Left lung (tissue), 10 donors: ENCODE measurements around the gene ST7L. TPM values are rescaled to one million over a fixed set of nuclear protein-coding genes. Genes with fewer than 3 reads are reported as not detected.

Experiments used
- ATAC-seq: fragments of 200-7000 bp; cut with Tn5 transposase; one replicate; pipeline ENCODE4 v1.9.1; 2020; ENCODE audit warnings: moderate library complexity
- DNase-seq, 4 donors: peaks; one replicate each; pipeline ENCODE4 v3.0.0-alpha.2; 2013 to 2020
- H3K27ac ChIP-seq, 2 donors: fragments of 200-600 bp; sonication (generic) in 1 of 2; one replicate each; pipeline versions ENCODE4 v1.5.0 to v1.8.0; 2020 to 2021
- H3K27me3 ChIP-seq, 2 donors: fragments of 200-600 bp; sonication (generic) in 1 of 2; one replicate each; pipeline versions ENCODE4 v1.5.0 to v1.8.0; 2020 to 2021
- H3K36me3 ChIP-seq, 2 donors: fragments of 200-600 bp; sonication (generic) in 1 of 2; one replicate each; pipeline versions ENCODE4 v1.5.0 to v1.8.0; 2020 to 2021
- H3K4me1 ChIP-seq, 2 donors: fragments of 200-600 bp; one replicate each; pipeline ENCODE4 v1.8.0; 2021
- H3K4me3 ChIP-seq, 2 donors: fragments of 200-600 bp; sonication (generic) in 1 of 2; one replicate each; pipeline versions ENCODE4 v1.5.0 to v1.8.0; 2020 to 2021; ENCODE audit warnings: mild to moderate bottlenecking in 1 of 2
- H3K9me3 ChIP-seq, 2 donors: fragments of 200-600 bp; sonication (generic) in 1 of 2; one replicate each; pipeline versions ENCODE4 v1.5.0 to v1.8.0; 2020 to 2021
- CTCF ChIP-seq, 2 donors: fragments of 200-600 bp; sonication (generic) in 1 of 2; IDR thresholded peaks; one replicate each; pipeline versions ENCODE4 v1.5.0 to v1.8.0; 2021; ENCODE audit warnings: antibody characterized with exemption in 2 of 2
- intact Hi-C, 2 donors: fragments of 100-400 bp; cut with DNase I; formaldehyde crosslinking; loops; one replicate each; pipeline versions ENCODE4 v1.11.2 to v1.14.2; 2022
- polyA plus RNA-seq, 6 donors: library from polyadenylated mRNA; unstranded; fragments of 120-200 nt; gene quantifications; one replicate each; pipeline ENCODE4 v1.2.1, GENCODE V29; 2013; ENCODE audit not compliant: insufficient read length in 6 of 6
- total RNA-seq, 2 donors: library from RNA; stranded (reverse); fragmentation: NEBNext Ultra II Directional; extraction: Animal tissue kit (Norgen Biotek cat#: 25700); gene quantifications; one replicate each; pipeline ENCODE4 v1.2.1, GENCODE V29; 2021
- donor health status: DM: no; HTN: yes; CAD: no.
- donor health status: DM: no; HTN: no; CAD: no.

The ST7L gene
- total and polyA plus RNA-seq, 8 donors, result 15.9 to 35.2 (median 26.8) TPM

GRCh38 chr1:112565800-112566199 lies 53.1 kb downstream of the ST7L start:
- no peak for TF ChIP-seq CTCF (IDR thresholded peaks at IDR 0.05)
- Histone ChIP-seq H3K27me3 (no peaks in the 10 kb centered on the region), H3K4me3 (no peak overlapping the region), H3K4me1 (no peaks in the 10 kb centered on the region), H3K27ac (no peak overlapping the region), H3K36me3 (peaks cover 0 to 19% of the 10 kb centered on the region in 2 donors), H3K9me3 (no peaks in the 10 kb centered on the region)
- DNase-seq (no peak), ATAC-seq (no peak)
- intact Hi-C loops, result no loop called here

- DNase-seq (no peak), ATAC-seq (no peak)
- no peaks in the 10 kb centered on the region for H3K4me1 ChIP-seq
- TF ChIP-seq CTCF (IDR thresholded peaks at IDR 0.05), result no peak
- no peaks in the 10 kb centered on the region for H3K9me3 ChIP-seq
- no peak overlapping the region for H3K4me3 ChIP-seq
- intact Hi-C loops, result no loop called here
- no peak overlapping the region for H3K27ac ChIP-seq
- H3K36me3 ChIP-seq, result peaks cover 0 to 22% of the 10 kb centered on the region in 2 donors
- no peaks in the 10 kb centered on the region for H3K27me3 ChIP-seq
These were observed 54.9 kb downstream of the ST7L start for GRCh38 chr1:112564081-112564480.

GRCh38 chr1:112563341-112563740 lies 55.6 kb downstream of the ST7L start:
- no peak overlapping the region for H3K4me3 ChIP-seq
- peaks cover 0 to 21% of the 10 kb centered on the region in 2 donors for H3K36me3 ChIP-seq
- no peaks in the 10 kb centered on the region for H3K27me3 ChIP-seq
- no peaks in the 10 kb centered on the region for H3K4me1 ChIP-seq
- no peak for ATAC-seq
- no peak for TF ChIP-seq CTCF (IDR thresholded peaks at IDR 0.05)
- H3K9me3 ChIP-seq, result no peaks in the 10 kb centered on the region
- H3K27ac ChIP-seq, result no peak overlapping the region
- DNase-seq, result no peak
- intact Hi-C loops, result no loop called here

- H3K4me3 ChIP-seq, result no peak overlapping the region
- H3K27me3 ChIP-seq, result no peaks in the 10 kb centered on the region
- no peaks in the 10 kb centered on the region for H3K9me3 ChIP-seq
- DNase-seq, result no peak
- no peaks in the 10 kb centered on the region for H3K4me1 ChIP-seq
- no peak for TF ChIP-seq CTCF (IDR thresholded peaks at IDR 0.05)
- ATAC-seq, result no peak
- intact Hi-C loops, result no loop called here
- no peak overlapping the region for H3K27ac ChIP-seq
- peaks cover 0 to 21% of the 10 kb centered on the region in 2 donors for H3K36me3 ChIP-seq
These were observed 60.3 kb downstream of the ST7L start for GRCh38 chr1:112558634-112559033.

- no peak for TF ChIP-seq CTCF (IDR thresholded peaks at IDR 0.05)
- no peaks in the 10 kb centered on the region for H3K9me3 ChIP-seq
- H3K27ac ChIP-seq, result no peak overlapping the region
- DNase-seq (no peak), ATAC-seq (peak; percentile 53)
- intact Hi-C loops, result no loop called here
- peaks cover 0 to 17% of the 10 kb centered on the region in 2 donors for H3K36me3 ChIP-seq
- no peaks in the 10 kb centered on the region for H3K4me1 ChIP-seq
- no peaks in the 10 kb centered on the region for H3K27me3 ChIP-seq
- H3K4me3 ChIP-seq, result no peak overlapping the region
These were observed 61.6 kb downstream of the ST7L start for GRCh38 chr1:112557385-112557784.
